ENCODE data around the gene SLC9C1.

Gene SLC9C1

DNA sequence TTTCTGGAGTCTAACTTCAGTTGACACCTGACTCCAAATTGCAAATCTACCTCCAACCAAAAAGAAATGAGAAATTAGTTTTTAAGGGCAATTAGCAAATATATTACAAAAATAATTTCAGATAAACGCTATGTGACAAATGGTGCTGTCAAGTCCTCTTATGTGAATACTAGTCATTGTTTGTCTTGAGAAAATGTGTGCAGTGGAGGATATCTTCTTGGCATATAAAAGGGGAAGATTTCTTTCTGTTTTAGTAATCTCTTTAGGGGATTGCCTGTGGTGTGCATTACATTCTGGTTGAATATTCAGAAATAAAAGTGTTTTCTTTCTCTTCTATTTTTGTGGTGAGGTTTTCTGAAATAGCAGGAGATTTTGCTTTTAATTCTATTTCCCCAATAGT is 158.0 kb downstream of the SLC9C1 start:
- in situ Hi-C loops (cut with MboI; ENCODE audit: low pct_unique_long_range_greater_than_20kb, low sequenced_read_pairs, unreplicated experiment) = loop anchor here (10.0 kb wide), 1 partner anchor 159 kb away; the partner anchor contains the start of gene SLC9C1
- no peak for DNase-seq (ENCODE audit: low spot score)
- TF ChIP-seq, protein P1, sequence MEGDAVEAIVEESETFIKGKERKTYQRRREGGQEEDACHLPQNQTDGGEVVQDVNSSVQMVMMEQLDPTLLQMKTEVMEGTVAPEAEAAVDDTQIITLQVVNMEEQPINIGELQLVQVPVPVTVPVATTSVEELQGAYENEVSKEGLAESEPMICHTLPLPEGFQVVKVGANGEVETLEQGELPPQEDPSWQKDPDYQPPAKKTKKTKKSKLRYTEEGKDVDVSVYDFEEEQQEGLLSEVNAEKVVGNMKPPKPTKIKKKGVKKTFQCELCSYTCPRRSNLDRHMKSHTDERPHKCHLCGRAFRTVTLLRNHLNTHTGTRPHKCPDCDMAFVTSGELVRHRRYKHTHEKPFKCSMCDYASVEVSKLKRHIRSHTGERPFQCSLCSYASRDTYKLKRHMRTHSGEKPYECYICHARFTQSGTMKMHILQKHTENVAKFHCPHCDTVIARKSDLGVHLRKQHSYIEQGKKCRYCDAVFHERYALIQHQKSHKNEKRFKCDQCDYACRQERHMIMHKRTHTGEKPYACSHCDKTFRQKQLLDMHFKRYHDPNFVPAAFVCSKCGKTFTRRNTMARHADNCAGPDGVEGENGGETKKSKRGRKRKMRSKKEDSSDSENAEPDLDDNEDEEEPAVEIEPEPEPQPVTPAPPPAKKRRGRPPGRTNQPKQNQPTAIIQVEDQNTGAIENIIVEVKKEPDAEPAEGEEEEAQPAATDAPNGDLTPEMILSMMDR (IDR thresholded peaks at IDR 0.05; ENCODE audit: extremely low read depth, insufficient read depth, missing control alignments) = no peak

DNA sequence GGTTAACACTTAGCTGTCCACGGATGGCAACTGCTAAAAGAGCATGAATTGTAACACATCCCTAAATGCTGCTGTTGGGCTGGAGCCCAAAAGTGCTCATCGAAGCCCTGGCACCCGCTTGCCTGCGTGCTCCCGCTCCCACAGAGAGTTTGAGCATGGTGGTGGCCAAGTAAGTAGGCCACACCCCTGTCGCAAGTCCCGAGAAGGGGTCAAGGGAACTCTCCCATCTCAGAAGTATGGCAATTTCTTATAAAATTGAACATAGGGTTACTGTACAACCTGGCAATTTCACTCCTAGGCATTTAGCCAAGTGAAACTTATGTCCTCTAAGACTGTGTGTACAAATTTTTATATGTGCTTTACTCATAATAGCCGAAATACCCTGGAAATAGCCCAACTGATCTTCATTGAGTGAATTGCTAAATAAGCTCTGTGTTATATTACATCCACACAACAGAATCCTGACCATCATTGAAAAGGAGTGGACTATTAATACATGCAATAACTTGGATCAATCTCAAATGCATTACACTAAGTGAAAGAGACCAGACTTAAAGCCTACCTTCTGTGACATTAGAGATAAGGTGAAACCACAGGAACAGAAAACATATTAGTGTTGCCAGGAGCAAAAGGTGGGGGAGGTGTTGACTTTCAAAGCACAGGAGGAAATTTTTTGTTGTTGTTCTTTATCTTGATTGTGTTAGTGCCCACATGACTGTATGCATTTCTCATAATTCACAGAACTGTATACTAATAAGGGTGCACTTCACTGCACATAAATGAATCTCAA is 159.5 kb downstream of the SLC9C1 start:
- no peak for DNase-seq (ENCODE audit: low spot score)
- in situ Hi-C loops (cut with MboI; ENCODE audit: low pct_unique_long_range_greater_than_20kb, low sequenced_read_pairs, unreplicated experiment) = loop anchor here (10.0 kb wide), 1 partner anchor 160 kb away; the partner anchor contains the start of gene SLC9C1
- TF ChIP-seq, protein P1 (IDR thresholded peaks at IDR 0.05; ENCODE audit: extremely low read depth, insufficient read depth, missing control alignments) = no peak

DNA sequence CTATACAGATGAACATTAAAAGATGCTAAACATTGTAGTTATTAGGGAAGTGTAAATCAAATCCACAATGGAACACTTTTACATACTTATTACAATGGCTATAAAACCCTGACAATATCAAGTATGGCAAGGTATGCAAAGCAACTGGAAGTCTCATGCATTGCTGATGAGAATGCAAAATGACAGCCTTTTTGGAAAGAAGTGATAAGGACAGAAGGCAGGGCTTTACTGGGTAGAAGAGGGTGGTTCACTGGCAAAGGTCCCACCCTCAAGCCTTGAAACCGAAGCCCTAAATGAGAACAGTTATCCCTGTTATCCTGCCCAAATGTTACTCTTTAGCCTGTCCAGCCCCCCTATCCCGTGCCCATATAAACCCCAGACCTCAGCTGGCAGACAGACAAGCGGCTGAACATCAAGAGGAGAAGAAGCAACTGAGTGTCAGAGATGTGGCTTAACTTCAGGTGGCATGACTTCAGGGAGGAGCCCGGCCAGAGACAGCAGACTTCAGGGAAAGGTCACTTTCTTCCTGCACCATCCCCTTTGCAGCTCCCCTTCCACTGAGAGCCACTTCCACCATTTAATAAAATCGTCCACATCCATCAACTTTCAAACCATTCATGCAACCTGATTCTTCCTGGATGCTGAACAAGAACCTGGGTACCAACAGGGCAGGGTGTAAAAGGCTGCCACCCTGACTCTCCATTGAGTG is 160.2 kb downstream of the SLC9C1 start:
- in situ Hi-C loops (cut with MboI; ENCODE audit: low pct_unique_long_range_greater_than_20kb, low sequenced_read_pairs, unreplicated experiment) = loop anchor here (10.0 kb wide), 1 partner anchor 161 kb away; the partner anchor contains the start of gene SLC9C1
- TF ChIP-seq, protein P1 (IDR thresholded peaks at IDR 0.05; ENCODE audit: extremely low read depth, insufficient read depth, missing control alignments) = no peak
- no peak for DNase-seq (ENCODE audit: low spot score)

DNA sequence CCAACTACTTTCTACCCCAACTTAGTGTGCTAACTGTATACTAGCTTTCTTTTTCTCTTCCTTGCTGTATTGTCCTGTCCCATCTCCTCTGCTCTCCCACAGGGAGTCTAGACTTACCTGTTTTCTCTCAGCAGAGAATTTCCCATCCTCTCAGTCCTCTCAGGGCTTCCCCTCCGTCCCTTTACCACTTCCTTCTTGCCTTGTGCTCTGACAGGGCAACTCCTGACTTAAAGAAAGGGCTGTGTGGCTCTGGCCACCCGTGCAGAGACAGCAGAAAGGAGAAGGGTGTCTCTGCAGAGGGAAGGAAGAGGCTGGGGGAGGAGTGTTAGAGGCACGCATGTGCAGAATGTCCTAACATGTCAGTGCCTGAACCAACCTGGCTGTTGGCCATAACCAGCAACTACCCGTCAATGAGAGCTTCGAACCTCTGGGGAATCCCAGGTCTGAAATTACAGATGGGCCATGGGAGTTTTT is 161.0 kb downstream of the SLC9C1 start, which contains the start of gene GCSAM:
Gene GCSAM, minus strand, starts transcription at position 274 of the 474 bp plus-strand sequence. Its CDS starts 128 bp downstream, at position 146.
- TF ChIP-seq, protein P1 (IDR thresholded peaks at IDR 0.05; ENCODE audit: extremely low read depth, insufficient read depth, missing control alignments) = no peak
- DNase-seq (ENCODE audit: low spot score) = peak; percentile 50
- in situ Hi-C loops (cut with MboI; ENCODE audit: low pct_unique_long_range_greater_than_20kb, low sequenced_read_pairs, unreplicated experiment) = loop anchor here (10.0 kb wide), 1 partner anchor 162 kb away; the partner anchor contains the start of gene SLC9C1

- in situ Hi-C loops (cut with MboI; ENCODE audit: low pct_unique_long_range_greater_than_20kb, low sequenced_read_pairs, unreplicated experiment) = loop anchor here (10.0 kb wide), 1 partner anchor 162 kb away; the partner anchor contains the start of gene SLC9C1
- DNase-seq (ENCODE audit: low spot score) = no peak
- TF ChIP-seq, protein P1 (IDR thresholded peaks at IDR 0.05; ENCODE audit: extremely low read depth, insufficient read depth, missing control alignments) = no peak
Measured at GRCh38 chr3:112132554-112132953, 161.5 kb downstream of the SLC9C1 start.

GRCh38 chr3:112132088-112132487 is 161.9 kb downstream of the SLC9C1 start:
- TF ChIP-seq, protein P1 (IDR thresholded peaks at IDR 0.05; ENCODE audit: extremely low read depth, insufficient read depth, missing control alignments) = no peak
- no peak for DNase-seq (ENCODE audit: low spot score)
- in situ Hi-C loops (cut with MboI; ENCODE audit: low pct_unique_long_range_greater_than_20kb, low sequenced_read_pairs, unreplicated experiment) = loop anchor here (10.0 kb wide), 1 partner anchor 163 kb away; the partner anchor contains the start of gene SLC9C1

All from GM13977 (cell line).